HG03025 (cell line): Measurements from ENCODE around the gene RPS17.
"Not testable (repeated sequence)": the region's sequence is repeated elsewhere in the genome, so short reads cannot be mapped to it uniquely, and the experiment has no call there.

Source experiments
- ATAC-seq: cut with Tn5 transposase; IDR thresholded peaks from one replicate; pipeline ENCODE4 v1.9.1; 2021; ENCODE audit warnings: mild to moderate bottlenecking, moderate library complexity; ENCODE audit not compliant: unreplicated experiment, low FRiP score

Gene RPS17

DNA sequence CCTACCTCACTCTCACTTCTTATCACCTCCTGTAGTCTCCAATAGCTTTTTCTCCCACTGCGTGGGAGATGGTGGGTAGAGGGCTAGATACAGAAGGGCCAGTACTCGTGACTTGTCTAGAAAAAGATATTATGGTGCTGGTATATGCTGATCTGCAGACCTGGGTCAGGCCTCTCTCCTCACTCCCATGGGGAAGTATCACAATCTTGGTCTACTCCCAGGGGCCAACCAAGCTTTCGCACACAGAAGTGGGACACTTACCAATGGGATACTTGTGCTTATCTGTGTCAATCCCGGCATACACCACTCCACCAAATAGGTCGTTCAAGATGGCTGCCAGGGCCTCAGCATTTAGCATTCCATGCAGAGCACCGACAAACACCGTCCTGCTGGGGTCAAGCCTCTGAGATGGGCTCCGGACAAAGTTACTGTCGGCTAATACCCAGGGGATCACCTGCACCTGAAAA lies 9.0 kb upstream of the RPS17 start:
- ATAC-seq = no peak

GRCh38 chr15:82548700-82549099 lies 8.4 kb upstream of the RPS17 start:
- no peak for ATAC-seq

DNA sequence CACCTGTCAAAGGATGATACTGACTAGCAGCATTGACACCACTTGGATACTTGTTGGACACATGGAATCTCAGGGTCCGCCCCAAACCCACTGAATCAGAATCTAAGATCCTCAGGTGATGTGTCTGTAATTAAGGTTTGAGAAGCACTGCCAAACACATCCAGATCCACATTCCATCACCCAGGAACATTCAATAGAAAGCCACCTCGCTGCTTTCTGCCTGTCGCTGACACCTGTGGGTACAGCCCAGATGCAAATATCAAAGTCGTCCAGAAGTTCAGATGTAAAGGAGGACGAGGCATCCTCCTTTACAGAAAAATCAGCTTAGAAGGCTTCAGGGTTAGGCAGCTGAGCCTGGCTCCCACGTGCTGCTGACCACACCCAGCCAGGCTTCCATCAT lies 5.2 kb upstream of the RPS17 start:
- no peak for ATAC-seq

DNA sequence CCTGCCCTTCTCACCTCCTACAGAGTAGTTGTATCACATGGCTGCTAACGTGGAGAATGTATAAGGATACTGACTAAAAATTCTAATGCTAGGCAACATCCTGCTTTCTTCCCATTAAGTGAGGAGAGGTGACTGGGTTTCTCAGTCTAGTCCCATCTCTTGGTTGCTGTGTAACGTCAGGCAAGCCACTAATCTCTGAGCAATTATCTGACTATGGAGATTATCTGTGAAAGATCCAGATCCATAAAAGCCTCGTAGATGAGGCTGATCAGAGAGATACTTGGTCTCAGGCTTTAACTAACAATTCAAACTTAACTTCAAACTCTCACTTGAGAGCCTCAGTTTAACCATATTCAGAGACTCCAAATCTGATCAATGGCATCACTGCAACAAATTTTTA lies 4.7 kb upstream of the RPS17 start:
- ATAC-seq = no peak

GRCh38 chr15:82544431-82544830 lies 4.2 kb upstream of the RPS17 start:
- no peak for ATAC-seq

- ATAC-seq = no peak
Measured at GRCh38 chr15:82543160-82543559, 2.9 kb upstream of the RPS17 start.

DNA sequence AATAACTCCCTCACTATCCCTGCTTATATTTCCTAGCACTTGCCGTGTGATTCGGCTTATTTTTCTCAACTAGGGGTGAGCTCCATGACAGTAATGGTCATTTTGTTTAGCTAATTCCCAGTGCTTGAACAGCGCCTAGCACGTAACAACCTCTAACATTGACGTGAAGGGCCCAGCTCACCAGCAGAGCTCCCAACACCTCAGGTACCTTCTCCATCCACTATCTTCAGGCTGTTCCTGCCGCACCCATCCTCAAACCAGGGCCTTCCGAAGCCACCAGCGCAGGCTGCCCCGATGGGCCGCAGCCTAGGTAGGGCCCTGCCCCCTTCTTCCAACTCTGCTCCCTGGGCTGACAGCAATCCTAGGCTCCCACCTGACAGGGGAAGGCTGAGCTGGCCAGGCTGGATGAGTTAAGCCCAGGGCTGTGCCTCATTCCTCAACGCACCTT lies 751 bp upstream of the RPS17 start:
- ATAC-seq = peak; percentile 6

GRCh38 chr15:82539691-82540054 lies 584 bp downstream of the RPS17 start:
- ATAC-seq = no peak

GRCh38 chr15:82538961-82539690 lies 1.1 kb downstream of the RPS17 start:
- no peak for ATAC-seq

DNA sequence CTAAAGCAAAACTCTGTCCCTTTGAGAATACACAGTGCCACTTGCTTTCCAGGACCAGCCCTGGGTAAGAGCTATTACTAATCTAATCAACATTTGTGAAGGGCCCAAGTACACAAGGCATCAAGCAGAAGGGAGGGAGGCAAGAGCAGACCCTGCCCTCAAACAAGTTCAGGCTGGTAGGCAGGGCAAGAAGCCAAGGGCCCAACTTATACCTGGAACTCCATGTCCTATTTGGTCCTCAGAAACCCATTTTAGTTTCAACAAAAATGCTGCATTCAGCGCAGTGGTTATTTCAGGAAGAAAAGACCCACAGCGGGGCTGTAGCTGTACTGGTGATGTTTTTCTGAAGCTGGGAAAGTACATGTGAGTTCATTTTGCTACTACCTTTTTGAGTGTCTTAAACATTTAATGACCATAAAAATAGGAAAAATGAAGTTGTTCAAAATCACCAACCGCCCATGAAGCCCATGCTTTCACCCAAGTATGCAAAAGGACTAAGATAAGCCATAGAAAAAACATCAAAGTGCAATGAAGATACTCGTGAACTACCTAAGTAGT lies 2.8 kb downstream of the RPS17 start:
- ATAC-seq = no peak

- no peak for ATAC-seq
Measured at GRCh38 chr15:82536409-82537350, 3.6 kb downstream of the RPS17 start.

DNA sequence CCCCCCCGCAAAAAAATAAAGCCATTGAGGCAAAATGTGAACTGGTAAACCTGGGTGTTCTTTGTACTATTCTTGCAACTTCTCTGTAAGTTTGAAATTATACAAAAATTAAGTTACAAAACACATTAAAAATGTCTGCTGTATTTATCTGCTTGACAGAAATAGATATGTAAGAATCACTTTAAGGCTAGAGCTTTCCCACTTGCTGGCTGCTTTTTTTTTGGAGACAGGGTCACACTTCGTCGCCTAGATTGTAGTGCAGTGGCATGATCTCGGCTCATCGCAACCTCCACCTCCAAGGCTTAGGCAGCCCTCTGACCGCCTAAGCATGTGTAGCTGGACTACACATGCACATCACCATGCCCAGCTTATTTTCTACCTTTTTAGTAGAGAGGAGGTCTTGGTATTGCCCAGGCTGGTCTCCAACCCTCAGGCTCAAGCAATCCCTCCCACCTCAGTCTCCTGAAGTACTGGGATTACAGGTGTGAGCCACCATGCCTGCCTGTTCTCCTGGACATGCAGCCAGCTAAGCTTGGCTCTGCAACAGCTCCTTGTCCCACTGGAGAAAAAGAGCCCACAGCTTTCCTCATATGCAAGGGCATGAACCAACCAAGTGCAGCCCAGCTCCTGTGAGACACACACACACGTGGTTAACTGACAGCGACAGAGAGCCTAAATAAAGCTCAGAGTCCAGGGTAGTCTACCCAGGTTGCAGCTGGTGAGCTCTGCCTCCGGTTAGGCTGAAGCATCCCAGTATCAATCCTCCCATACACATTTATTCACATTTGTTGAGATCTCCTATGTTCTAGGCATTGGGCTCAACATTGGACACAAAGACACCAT lies 4.5 kb downstream of the RPS17 start:
- ATAC-seq = no peak

GRCh38 chr15:82535151-82535550 lies 5.1 kb downstream of the RPS17 start:
- not testable (repeated sequence) for ATAC-seq

- not testable (repeated sequence) for ATAC-seq
Measured at GRCh38 chr15:82534457-82534861, 5.8 kb downstream of the RPS17 start.

DNA sequence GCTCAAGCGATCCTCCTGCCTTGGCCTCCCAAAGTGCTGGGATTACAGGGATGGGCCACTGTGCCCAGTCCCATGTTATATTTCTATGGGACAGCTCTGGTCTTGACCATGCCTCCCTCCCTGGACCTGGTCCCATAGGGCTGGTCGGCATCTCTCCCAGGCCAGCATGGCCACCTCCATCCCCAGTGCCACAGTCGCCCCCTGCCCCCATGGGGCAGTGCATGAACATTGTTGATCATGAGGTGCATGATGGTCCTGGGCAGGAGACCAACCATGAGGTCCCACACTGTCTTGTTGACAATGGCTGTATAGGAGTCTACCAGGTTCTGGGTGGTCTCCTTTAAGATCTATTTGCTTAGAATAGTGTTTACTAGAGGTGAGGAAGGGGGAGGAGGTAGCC lies 6.5 kb downstream of the RPS17 start:
- no peak for ATAC-seq

- ATAC-seq = no peak
Measured at GRCh38 chr15:82532991-82533481, 7.2 kb downstream of the RPS17 start.

GRCh38 chr15:82532383-82532990 lies 7.8 kb downstream of the RPS17 start:
- no peak for ATAC-seq

- no peak for ATAC-seq
Measured at GRCh38 chr15:82531496-82532382, 8.5 kb downstream of the RPS17 start.
